ENCODE measurements around the gene SIGLEC1. TPM values are rescaled to one million over a fixed set of nuclear protein-coding genes. Genes with fewer than 3 reads are reported as not detected.

Gene SIGLEC1
- total and polyA plus RNA-seq, 10 of the 15 experiments (the other 5 are each of a cell fraction or from before 2014, with no cell fraction given) = 0.05 TPM; not detected in 9

DNA sequence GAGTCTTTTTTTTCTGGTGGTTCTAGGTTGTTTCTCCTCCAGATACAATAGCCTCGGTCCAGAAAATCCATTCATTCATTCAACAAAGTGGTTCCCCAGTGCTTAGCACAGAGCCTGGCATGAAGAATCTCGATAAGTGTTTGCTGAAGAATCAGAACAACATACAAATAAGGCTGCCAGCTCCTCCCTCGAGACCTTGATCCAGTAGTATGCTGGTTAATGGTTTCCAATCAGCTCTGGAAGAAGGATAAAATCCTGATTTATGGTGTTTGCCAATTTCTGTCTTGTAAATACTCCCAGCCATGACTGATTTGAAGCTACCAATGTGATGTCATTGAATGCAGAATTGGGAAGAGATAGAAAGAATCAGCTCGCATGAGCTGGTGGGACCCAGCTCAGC, 23.4 kb upstream of the SIGLEC1 start:
- in situ Hi-C loops (cut with MboI) (no loop called here), intact Hi-C loops (cut with micrococcal nuclease; ENCODE audit: unreplicated experiment) (no loop called here)
- FAIRE-seq (no peak), DNase-seq (ENCODE audit: low read depth, low spot score) (no peak), ATAC-seq (no peak)
- H3K9me3 ChIP-seq (replicated peaks; ENCODE audit: control insufficient read depth, insufficient read depth, low read length) = no peaks in the 10 kb centered on the region
- no TSS peak for BruUV-seq (replicated peaks)
- no peaks in the 10 kb centered on the region; a peak in 1 of 4 replicates for H3K27me3 ChIP-seq (replicated peaks in 1 of 2; ENCODE audit: control insufficient read depth in 2 of 2, insufficient read depth in 2 of 2, low read length in 1 of 2)
- ChIA-PET POLR2A (interaction anchor here (0.5 kb wide), 1 partner anchor 517 kb away, joined by 3 read pairs; no protein-coding TSS in a partner anchor), SMC1A (ENCODE audit: uncharacterized antibody, unreplicated experiment) (interaction anchor here (0.7 kb wide), 1 partner anchor 25 kb away, joined by 3 read pairs; no protein-coding TSS in a partner anchor), RAD21 (ENCODE audit: unreplicated experiment) (interaction anchor here (0.5 kb wide), 1 partner anchor 272 kb away, joined by 3 read pairs; no protein-coding TSS in a partner anchor), CTCF (interaction anchor here (1.0 to 1.9 kb wide), 2 partner anchors 12 to 59 kb away, joined by 4 read pairs; no protein-coding TSS in a partner anchor)
- H3K4me1 ChIP-seq (ENCODE audit: control insufficient read depth, insufficient read depth, low read length) = no peaks in the 10 kb centered on the region
- 15% methylated on average over 4 of the region's 4 CpGs for WGBS (ENCODE audit: insufficient coverage, insufficient replicate concordance, low lambda C conversion rate, missing lambda C conversion rate)
- H3K9ac ChIP-seq (ENCODE audit: control insufficient read depth, insufficient read depth, low read length) = no peak overlapping the region
- H4K20me1 ChIP-seq (ENCODE audit: control insufficient read depth, insufficient read depth) = no peaks in the 10 kb centered on the region
- no peaks in the 10 kb centered on the region for H3K36me3 ChIP-seq (ENCODE audit: control insufficient read depth in 2 of 2, insufficient read depth in 2 of 2, low read length in 1 of 2)
- H3K4me2 ChIP-seq (ENCODE audit: control insufficient read depth, insufficient read depth) = no peak overlapping the region
- no peak overlapping the region for H3K27ac ChIP-seq (ENCODE audit: control insufficient read depth, insufficient read depth)
- no peak overlapping the region for H3K4me3 ChIP-seq
- H3K79me2 ChIP-seq (ENCODE audit: control insufficient read depth, insufficient read depth, low read length) = no peaks in the 10 kb centered on the region
- TF ChIP-seq ASH2L (IDR thresholded peaks at IDR 0.05; ENCODE audit: borderline replicate concordance, low read depth) = no peak
- TF ChIP-seq, protein P1, sequence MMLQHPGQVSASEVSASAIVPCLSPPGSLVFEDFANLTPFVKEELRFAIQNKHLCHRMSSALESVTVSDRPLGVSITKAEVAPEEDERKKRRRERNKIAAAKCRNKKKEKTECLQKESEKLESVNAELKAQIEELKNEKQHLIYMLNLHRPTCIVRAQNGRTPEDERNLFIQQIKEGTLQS (IDR thresholded peaks at IDR 0.05; ENCODE audit: borderline replicate concordance, extremely low read depth, low read depth, low read length) = no peak
- no peak overlapping the region for H2AFZ ChIP-seq (ENCODE audit: control insufficient read depth, low read depth, low read length)

DNA sequence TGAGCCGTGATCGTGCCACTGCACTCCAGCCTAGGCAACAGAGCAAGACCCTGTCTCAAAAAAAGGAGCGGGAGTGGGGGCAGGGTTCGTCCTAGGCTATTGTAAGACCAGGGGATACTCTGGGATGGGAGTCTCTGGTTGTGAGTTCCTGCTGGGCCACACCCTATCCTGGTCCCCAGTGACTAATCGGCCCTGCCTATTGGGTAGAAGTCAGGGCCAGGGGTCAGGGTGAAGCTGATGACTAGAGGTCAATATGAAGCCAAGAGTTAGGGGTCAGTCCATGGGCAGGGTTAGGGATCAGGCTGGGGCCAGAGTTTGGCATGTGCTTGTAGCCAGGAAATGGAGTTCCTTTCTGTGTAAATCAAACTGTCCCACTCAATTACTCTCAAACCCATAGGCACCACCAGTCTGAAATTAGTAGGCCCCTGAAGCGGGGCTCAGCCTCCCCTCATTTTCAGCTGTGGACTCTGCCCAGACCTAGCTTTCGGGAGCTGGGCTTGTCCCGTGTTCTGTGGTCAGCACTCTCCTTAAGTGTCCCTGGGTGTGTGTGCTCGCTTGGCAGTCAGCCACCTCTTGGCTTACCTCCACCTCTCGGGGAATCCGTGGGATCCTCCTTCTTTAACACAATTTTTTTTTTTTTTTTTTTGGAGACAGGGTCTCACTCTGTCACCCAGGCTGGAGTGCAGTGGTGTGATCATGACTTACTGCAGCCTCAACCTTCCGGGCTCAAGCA, 21.9 kb upstream of the SIGLEC1 start:
- in situ Hi-C loops (cut with MboI) = no loop called here
- TF ChIP-seq SUPT20H (IDR thresholded peaks at IDR 0.05; ENCODE audit: borderline replicate concordance, control insufficient read depth, low read depth, low read length) = no peak
- no peak for TF ChIP-seq NBN (IDR thresholded peaks at IDR 0.05)
- TF ChIP-seq, protein P2, sequence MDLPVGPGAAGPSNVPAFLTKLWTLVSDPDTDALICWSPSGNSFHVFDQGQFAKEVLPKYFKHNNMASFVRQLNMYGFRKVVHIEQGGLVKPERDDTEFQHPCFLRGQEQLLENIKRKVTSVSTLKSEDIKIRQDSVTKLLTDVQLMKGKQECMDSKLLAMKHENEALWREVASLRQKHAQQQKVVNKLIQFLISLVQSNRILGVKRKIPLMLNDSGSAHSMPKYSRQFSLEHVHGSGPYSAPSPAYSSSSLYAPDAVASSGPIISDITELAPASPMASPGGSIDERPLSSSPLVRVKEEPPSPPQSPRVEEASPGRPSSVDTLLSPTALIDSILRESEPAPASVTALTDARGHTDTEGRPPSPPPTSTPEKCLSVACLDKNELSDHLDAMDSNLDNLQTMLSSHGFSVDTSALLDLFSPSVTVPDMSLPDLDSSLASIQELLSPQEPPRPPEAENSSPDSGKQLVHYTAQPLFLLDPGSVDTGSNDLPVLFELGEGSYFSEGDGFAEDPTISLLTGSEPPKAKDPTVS (IDR thresholded peaks at IDR 0.05; ENCODE audit: low read depth, low read length) = no peak
- TF ChIP-seq, protein P3, sequence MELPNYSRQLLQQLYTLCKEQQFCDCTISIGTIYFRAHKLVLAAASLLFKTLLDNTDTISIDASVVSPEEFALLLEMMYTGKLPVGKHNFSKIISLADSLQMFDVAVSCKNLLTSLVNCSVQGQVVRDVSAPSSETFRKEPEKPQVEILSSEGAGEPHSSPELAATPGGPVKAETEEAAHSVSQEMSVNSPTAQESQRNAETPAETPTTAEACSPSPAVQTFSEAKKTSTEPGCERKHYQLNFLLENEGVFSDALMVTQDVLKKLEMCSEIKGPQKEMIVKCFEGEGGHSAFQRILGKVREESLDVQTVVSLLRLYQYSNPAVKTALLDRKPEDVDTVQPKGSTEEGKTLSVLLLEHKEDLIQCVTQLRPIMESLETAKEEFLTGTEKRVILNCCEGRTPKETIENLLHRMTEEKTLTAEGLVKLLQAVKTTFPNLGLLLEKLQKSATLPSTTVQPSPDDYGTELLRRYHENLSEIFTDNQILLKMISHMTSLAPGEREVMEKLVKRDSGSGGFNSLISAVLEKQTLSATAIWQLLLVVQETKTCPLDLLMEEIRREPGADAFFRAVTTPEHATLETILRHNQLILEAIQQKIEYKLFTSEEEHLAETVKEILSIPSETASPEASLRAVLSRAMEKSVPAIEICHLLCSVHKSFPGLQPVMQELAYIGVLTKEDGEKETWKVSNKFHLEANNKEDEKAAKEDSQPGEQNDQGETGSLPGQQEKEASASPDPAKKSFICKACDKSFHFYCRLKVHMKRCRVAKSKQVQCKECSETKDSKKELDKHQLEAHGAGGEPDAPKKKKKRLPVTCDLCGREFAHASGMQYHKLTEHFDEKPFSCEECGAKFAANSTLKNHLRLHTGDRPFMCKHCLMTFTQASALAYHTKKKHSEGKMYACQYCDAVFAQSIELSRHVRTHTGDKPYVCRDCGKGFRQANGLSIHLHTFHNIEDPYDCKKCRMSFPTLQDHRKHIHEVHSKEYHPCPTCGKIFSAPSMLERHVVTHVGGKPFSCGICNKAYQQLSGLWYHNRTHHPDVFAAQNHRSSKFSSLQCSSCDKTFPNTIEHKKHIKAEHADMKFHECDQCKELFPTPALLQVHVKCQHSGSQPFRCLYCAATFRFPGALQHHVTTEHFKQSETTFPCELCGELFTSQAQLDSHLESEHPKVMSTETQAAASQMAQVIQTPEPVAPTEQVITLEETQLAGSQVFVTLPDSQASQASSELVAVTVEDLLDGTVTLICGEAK (IDR thresholded peaks at IDR 0.05; ENCODE audit: borderline replicate concordance) = no peak

More for the DNA sequence above, 21.9 kb upstream of the SIGLEC1 start:
- no peak overlapping the region for H3K27ac ChIP-seq (ENCODE audit: control insufficient read depth, insufficient read depth)
- no peak overlapping the region for H3K9ac ChIP-seq (ENCODE audit: control insufficient read depth, insufficient read depth, low read length)
- intact Hi-C loops (cut with micrococcal nuclease; ENCODE audit: unreplicated experiment) = no loop called here
- no peaks in the 10 kb centered on the region for H3K36me3 ChIP-seq (ENCODE audit: control insufficient read depth in 2 of 2, insufficient read depth in 2 of 2, low read length in 1 of 2)
- 56% methylated on average over 12 of the region's 12 CpGs for WGBS (ENCODE audit: insufficient coverage, insufficient replicate concordance, low lambda C conversion rate, missing lambda C conversion rate)
- ChIA-PET POLR2A (no interaction called here), CTCF (interaction anchor here (0.5 kb wide), 1 partner anchor 136 kb away, joined by 3 read pairs; no protein-coding TSS in a partner anchor), RAD21 (ENCODE audit: unreplicated experiment) (no interaction called here), SMC1A (ENCODE audit: uncharacterized antibody, unreplicated experiment) (no interaction called here)
- no peaks in the 10 kb centered on the region for H3K79me2 ChIP-seq (ENCODE audit: control insufficient read depth, insufficient read depth, low read length)
- no peak overlapping the region for H2AFZ ChIP-seq (ENCODE audit: control insufficient read depth, low read depth, low read length)
- DNase-seq (ENCODE audit: low read depth, low spot score) = no peak
- H3K4me2 ChIP-seq (ENCODE audit: control insufficient read depth, insufficient read depth) = no peak overlapping the region
- ATAC-seq = no peak
- BruUV-seq (replicated peaks) = no TSS peak
- H3K27me3 ChIP-seq (replicated peaks in 1 of 2; ENCODE audit: control insufficient read depth in 2 of 2, insufficient read depth in 2 of 2, low read length in 1 of 2) = peaks cover 0 to 1% of the 10 kb centered on the region in 2 experiments; a peak in 1 of 4 replicates
- no peaks in the 10 kb centered on the region for H3K9me3 ChIP-seq (replicated peaks; ENCODE audit: control insufficient read depth, insufficient read depth, low read length)
- no peaks in the 10 kb centered on the region for H3K4me1 ChIP-seq (ENCODE audit: control insufficient read depth, insufficient read depth, low read length)
- H4K20me1 ChIP-seq (ENCODE audit: control insufficient read depth, insufficient read depth) = no peaks in the 10 kb centered on the region
- FAIRE-seq = no peak
- no peak overlapping the region for H3K4me3 ChIP-seq
